ENCODE results near the gene MTFR1L.

DNA sequence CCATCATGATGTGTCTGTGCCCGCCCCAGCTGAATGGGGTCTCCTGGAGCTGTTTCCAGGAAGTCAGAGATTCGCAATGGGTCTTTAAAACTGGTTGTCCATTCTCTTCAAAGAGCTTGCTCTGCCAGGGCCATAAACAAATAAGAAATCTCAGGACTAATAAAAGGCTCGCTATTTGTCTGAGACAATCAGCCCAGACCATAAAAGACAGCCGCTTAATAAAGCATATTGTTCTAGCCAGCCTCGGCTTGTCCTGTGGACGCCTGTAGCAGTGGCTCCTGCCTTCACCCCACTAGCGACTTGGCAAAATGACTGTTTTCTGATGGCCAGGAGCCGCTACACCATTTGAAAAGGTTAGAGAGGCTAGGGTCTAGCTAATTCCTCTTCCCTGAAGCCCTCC is 40.4 kb upstream of the MTFR1L start:
- TF ChIP-seq CTCF (IDR thresholded peaks at IDR 0.05) (no peak), POLR2AphosphoS5 (IDR thresholded peaks at IDR 0.05) (no peak)

All from breast epithelium (tissue), 3 donors.